Measurements from ENCODE around the gene RPL10. TPM values are rescaled to one million over a fixed set of nuclear protein-coding genes. Genes with fewer than 3 reads are reported as not detected.

RPL10 gene
- total and polyA plus RNA-seq, 9 of the 15 experiments (the other 6 are each of a cell fraction or from before 2014, with no cell fraction given), result 3,774 to 7,600 (median 5,014) TPM

DNA sequence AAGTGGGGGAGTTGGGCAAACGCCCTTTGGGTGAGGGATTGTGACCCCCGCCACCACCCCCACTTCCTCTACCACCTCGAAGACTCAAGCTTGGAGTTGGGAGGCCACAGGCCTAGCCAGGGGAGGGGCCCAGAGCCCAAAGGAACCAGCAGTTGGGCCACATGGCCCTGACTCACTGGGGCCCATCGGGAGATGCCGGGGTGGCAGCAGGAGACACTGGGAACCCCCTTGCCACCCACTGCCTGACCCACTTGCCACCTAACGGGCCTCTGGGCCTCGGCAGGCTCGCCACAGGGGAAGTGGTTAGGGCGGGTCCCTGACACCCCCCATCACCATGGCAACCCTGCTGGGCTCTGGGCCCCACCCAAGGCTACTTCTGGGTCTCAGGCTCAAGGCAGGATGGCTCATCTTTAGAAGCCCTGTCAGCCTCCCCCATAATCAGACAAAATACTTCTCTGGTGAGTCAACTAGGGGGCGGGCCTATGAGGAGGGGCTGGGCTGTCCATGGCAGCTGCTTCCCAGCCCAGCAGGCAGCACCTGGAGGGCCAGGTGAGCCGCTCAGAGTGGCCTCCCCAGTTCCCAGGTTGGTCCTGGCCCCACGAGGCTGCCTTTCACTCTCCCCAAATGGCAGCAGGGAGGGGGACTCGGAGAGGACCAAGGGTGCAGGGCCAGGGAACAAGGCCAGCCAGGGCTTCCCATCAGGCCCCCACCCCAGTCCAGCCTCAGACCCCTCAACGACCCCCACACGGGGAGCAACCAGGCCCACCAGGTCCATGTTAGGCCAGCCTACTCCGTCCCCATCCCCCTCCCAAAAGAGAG is 29.3 kb upstream of the RPL10 start (continued):
- TF ChIP-seq, protein P1, sequence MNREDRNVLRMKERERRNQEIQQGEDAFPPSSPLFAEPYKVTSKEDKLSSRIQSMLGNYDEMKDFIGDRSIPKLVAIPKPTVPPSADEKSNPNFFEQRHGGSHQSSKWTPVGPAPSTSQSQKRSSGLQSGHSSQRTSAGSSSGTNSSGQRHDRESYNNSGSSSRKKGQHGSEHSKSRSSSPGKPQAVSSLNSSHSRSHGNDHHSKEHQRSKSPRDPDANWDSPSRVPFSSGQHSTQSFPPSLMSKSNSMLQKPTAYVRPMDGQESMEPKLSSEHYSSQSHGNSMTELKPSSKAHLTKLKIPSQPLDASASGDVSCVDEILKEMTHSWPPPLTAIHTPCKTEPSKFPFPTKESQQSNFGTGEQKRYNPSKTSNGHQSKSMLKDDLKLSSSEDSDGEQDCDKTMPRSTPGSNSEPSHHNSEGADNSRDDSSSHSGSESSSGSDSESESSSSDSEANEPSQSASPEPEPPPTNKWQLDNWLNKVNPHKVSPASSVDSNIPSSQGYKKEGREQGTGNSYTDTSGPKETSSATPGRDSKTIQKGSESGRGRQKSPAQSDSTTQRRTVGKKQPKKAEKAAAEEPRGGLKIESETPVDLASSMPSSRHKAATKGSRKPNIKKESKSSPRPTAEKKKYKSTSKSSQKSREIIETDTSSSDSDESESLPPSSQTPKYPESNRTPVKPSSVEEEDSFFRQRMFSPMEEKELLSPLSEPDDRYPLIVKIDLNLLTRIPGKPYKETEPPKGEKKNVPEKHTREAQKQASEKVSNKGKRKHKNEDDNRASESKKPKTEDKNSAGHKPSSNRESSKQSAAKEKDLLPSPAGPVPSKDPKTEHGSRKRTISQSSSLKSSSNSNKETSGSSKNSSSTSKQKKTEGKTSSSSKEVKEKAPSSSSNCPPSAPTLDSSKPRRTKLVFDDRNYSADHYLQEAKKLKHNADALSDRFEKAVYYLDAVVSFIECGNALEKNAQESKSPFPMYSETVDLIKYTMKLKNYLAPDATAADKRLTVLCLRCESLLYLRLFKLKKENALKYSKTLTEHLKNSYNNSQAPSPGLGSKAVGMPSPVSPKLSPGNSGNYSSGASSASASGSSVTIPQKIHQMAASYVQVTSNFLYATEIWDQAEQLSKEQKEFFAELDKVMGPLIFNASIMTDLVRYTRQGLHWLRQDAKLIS (CRISPR knock-in tag; IDR thresholded peaks at IDR 0.05), result no peak
- TF ChIP-seq ZNF280A (IDR thresholded peaks at IDR 0.05; ENCODE audit: low read depth, partially characterized antibody), result no peak
- peak; percentile 98 for TF ChIP-seq JUND (IDR thresholded peaks at IDR 0.05; ENCODE audit: borderline replicate concordance, low read depth, low read length)
- TF ChIP-seq JUND (tag; IDR thresholded peaks at IDR 0.05; ENCODE audit: borderline replicate concordance, low read depth, low read length), result peak; percentile 90; the same call in 2 of the 3 replicates
- TF ChIP-seq HDAC1 (IDR thresholded peaks at IDR 0.05), result peak in 1 of 2 experiments; percentile 43; a peak in 1 of 4 replicates
- no peak; the same call in 1 of the 2 replicates for TF ChIP-seq RNF2 (IDR thresholded peaks at IDR 0.05)
- TF ChIP-seq PCBP2 (IDR thresholded peaks at IDR 0.05; ENCODE audit: low read depth, low read length, poor library complexity, severe bottlenecking), result no peak
- TF ChIP-seq TCF7L2 (IDR thresholded peaks at IDR 0.05; ENCODE audit: low read depth, low read length), result no peak
- TF ChIP-seq ZNF766 (CRISPR knock-in tag; conservative IDR thresholded peaks at IDR 0.05), result no peak
- TF ChIP-seq SLC30A9 (CRISPR knock-in tag; IDR thresholded peaks at IDR 0.05), result no peak
- TF ChIP-seq TAF9B (IDR thresholded peaks at IDR 0.05; ENCODE audit: partially characterized antibody), result no peak
- TF ChIP-seq NFIX (CRISPR knock-in tag; IDR thresholded peaks at IDR 0.05; ENCODE audit: low read depth), result no peak
- TF ChIP-seq ATF3 (IDR thresholded peaks at IDR 0.05), result peak; percentile 93
- peak; percentile 74; the same call in 1 of the 2 replicates for TF ChIP-seq ATF3 (CRISPR knock-in tag; conservative IDR thresholded peaks at IDR 0.05)
- TF ChIP-seq C11orf30 (IDR thresholded peaks at IDR 0.05; ENCODE audit: low read depth), result no peak
- TF ChIP-seq FOXJ3 (CRISPR knock-in tag; IDR thresholded peaks at IDR 0.05), result no peak
- no peak for TF ChIP-seq DLX4 (CRISPR knock-in tag; IDR thresholded peaks at IDR 0.05)
- no peak for TF ChIP-seq ZBTB49 (CRISPR knock-in tag; IDR thresholded peaks at IDR 0.05; ENCODE audit: borderline replicate concordance)

All from K562 (cell line).